GM23248 (cell line): ENCODE results near the gene NIN.

Experiments used
- EZH2 ChIP-seq: fragments of 200-600 bp; sonication (generic); IDR thresholded peaks from 2 replicates; pipeline ENCODE4 v1.6.1; 2018; ENCODE audit warnings: antibody characterized with exemption, mild to moderate bottlenecking; ENCODE audit not compliant: insufficient read depth, poor library complexity, severe bottlenecking
- EZH2phosphoT487 ChIP-seq: fragments of 200-600 bp; sonication (generic); IDR thresholded peaks from 2 replicates; pipeline ENCODE4 v1.6.1; 2018; ENCODE audit warnings: antibody characterized with exemption, moderate library complexity, mild to moderate bottlenecking, low read depth; ENCODE audit not compliant: insufficient read depth

GRCh38 chr14:50783563-50783962, 47.4 kb downstream of the NIN start:
- TF ChIP-seq EZH2: no peak
- no peak for TF ChIP-seq EZH2phosphoT487
